ENCODE data around the gene HMX3.

- no peak for TF ChIP-seq CTCF (IDR thresholded peaks at IDR 0.05)
- no peak for TF ChIP-seq POLR2A (IDR thresholded peaks at IDR 0.05)
Measured at GRCh38 chr10:123102673-123103072, 33.1 kb upstream of the HMX3 start.

Data from lower leg skin (tissue), 3 donors.